ENCODE results near the gene STRN4.

Gene STRN4

GRCh38 chr19:46726551-46726950 lies 19.7 kb downstream of the STRN4 start:
- peaks cover 4 to 15% of the 10 kb centered on the region in 2 donors for H3K4me1 ChIP-seq (ENCODE audit: control insufficient read depth in 1 of 2, insufficient read depth in 2 of 2, low read length in 2 of 2)
- no peak overlapping the region for H3K4me3 ChIP-seq (ENCODE audit: low read depth in 1 of 2, low read length in 2 of 2)
- H3K9me3 ChIP-seq (ENCODE audit: control insufficient read depth in 1 of 2, low read length in 2 of 2) = no peaks in the 10 kb centered on the region
- H3K27me3 ChIP-seq (ENCODE audit: control insufficient read depth in 1 of 2, insufficient read depth in 2 of 2, low read length in 2 of 2) = no peaks in the 10 kb centered on the region
- H3K9ac ChIP-seq (ENCODE audit: low read depth in 1 of 2, low read length in 2 of 2) = no peak overlapping the region
- H3K36me3 ChIP-seq (ENCODE audit: control insufficient read depth in 1 of 2, insufficient read depth in 2 of 2, low read length in 2 of 2) = peaks cover 36 to 96% of the 10 kb centered on the region in 2 donors
- no peak overlapping the region for H3K27ac ChIP-seq (ENCODE audit: low read depth, low read length)

- Histone ChIP-seq H3K36me3 (ENCODE audit: control insufficient read depth in 1 of 2, insufficient read depth in 2 of 2, low read length in 2 of 2) (peaks cover 40 to 95% of the 10 kb centered on the region in 2 donors), H3K4me3 (ENCODE audit: low read depth in 1 of 2, low read length in 2 of 2) (no peak overlapping the region), H3K4me1 (ENCODE audit: control insufficient read depth in 1 of 2, insufficient read depth in 2 of 2, low read length in 2 of 2) (peaks cover 4 to 9% of the 10 kb centered on the region in 2 donors), H3K27me3 (ENCODE audit: control insufficient read depth in 1 of 2, insufficient read depth in 2 of 2, low read length in 2 of 2) (no peaks in the 10 kb centered on the region), H3K9me3 (ENCODE audit: control insufficient read depth in 1 of 2, low read length in 2 of 2) (no peaks in the 10 kb centered on the region), H3K27ac (ENCODE audit: low read depth, low read length) (no peak overlapping the region), H3K9ac (ENCODE audit: low read depth in 1 of 2, low read length in 2 of 2) (no peak overlapping the region)
Observed at GRCh38 chr19:46725859-46726393, 20.3 kb downstream of the STRN4 start.

GRCh38 chr19:46725036-46725820 lies 21.0 kb downstream of the STRN4 start:
- peaks cover 34 to 95% of the 10 kb centered on the region in 2 donors for H3K36me3 ChIP-seq (ENCODE audit: control insufficient read depth in 1 of 2, insufficient read depth in 2 of 2, low read length in 2 of 2)
- no peaks in the 10 kb centered on the region for H3K9me3 ChIP-seq (ENCODE audit: control insufficient read depth in 1 of 2, low read length in 2 of 2)
- H3K27me3 ChIP-seq (ENCODE audit: control insufficient read depth in 1 of 2, insufficient read depth in 2 of 2, low read length in 2 of 2) = no peaks in the 10 kb centered on the region
- H3K4me3 ChIP-seq (ENCODE audit: low read depth in 1 of 2, low read length in 2 of 2) = no peak overlapping the region
- no peak overlapping the region for H3K9ac ChIP-seq (ENCODE audit: low read depth in 1 of 2, low read length in 2 of 2)
- no peak overlapping the region for H3K27ac ChIP-seq (ENCODE audit: low read depth, low read length)
- H3K4me1 ChIP-seq (ENCODE audit: control insufficient read depth in 1 of 2, insufficient read depth in 2 of 2, low read length in 2 of 2) = peaks cover 4 to 5% of the 10 kb centered on the region in 2 donors

- Histone ChIP-seq H3K27ac (ENCODE audit: low read depth, low read length) (no peak overlapping the region), H3K4me1 (ENCODE audit: control insufficient read depth in 1 of 2, insufficient read depth in 2 of 2, low read length in 2 of 2) (peaks cover 4 to 5% of the 10 kb centered on the region in 2 donors)
Observed at GRCh38 chr19:46724468-46724867, 21.8 kb downstream of the STRN4 start.

DNA sequence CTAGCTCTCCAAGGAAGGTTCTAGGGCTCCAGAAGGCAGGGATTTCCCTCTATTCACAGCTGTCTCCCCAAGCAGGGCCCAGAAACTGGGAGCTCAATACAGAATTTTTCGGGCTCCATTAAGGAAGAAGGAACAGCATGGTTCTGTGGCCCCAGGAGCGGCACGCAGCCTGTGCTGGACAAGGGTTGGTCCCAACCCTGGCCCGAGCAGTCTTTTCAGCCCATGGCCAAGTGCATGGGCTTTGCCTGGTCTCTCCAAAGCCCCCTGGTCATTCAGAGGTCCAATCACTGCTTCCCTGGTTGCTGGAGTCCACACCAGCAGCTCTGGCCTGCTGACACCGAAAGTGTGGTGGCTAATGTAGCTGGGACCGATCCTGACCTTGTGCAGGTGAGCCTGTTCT lies 22.8 kb downstream of the STRN4 start:
- H3K36me3 ChIP-seq (ENCODE audit: control insufficient read depth in 1 of 2, insufficient read depth in 2 of 2, low read length in 2 of 2) = peaks cover 25 to 83% of the 10 kb centered on the region in 2 donors
- no peaks in the 10 kb centered on the region for H3K27me3 ChIP-seq (ENCODE audit: control insufficient read depth in 1 of 2, insufficient read depth in 2 of 2, low read length in 2 of 2)
- no peaks in the 10 kb centered on the region for H3K9me3 ChIP-seq (ENCODE audit: control insufficient read depth in 1 of 2, low read length in 2 of 2)
- H3K9ac ChIP-seq (ENCODE audit: low read depth in 1 of 2, low read length in 2 of 2) = no peak overlapping the region
- no peak overlapping the region for H3K4me3 ChIP-seq (ENCODE audit: low read depth in 1 of 2, low read length in 2 of 2)
- peaks cover 0 to 10% of the 10 kb centered on the region in 2 donors for H3K4me1 ChIP-seq (ENCODE audit: control insufficient read depth in 1 of 2, insufficient read depth in 2 of 2, low read length in 2 of 2)
- H3K27ac ChIP-seq (ENCODE audit: low read depth, low read length) = no peak overlapping the region

More at GRCh38 chr19:46724468-46724867, 21.8 kb downstream of the STRN4 start:
- H3K9me3 ChIP-seq (ENCODE audit: control insufficient read depth in 1 of 2, low read length in 2 of 2) = no peaks in the 10 kb centered on the region
- H3K4me3 ChIP-seq (ENCODE audit: low read depth in 1 of 2, low read length in 2 of 2) = no peak overlapping the region
- no peaks in the 10 kb centered on the region for H3K27me3 ChIP-seq (ENCODE audit: control insufficient read depth in 1 of 2, insufficient read depth in 2 of 2, low read length in 2 of 2)
- H3K36me3 ChIP-seq (ENCODE audit: control insufficient read depth in 1 of 2, insufficient read depth in 2 of 2, low read length in 2 of 2) = peaks cover 30 to 93% of the 10 kb centered on the region in 2 donors
- no peak overlapping the region for H3K9ac ChIP-seq (ENCODE audit: low read depth in 1 of 2, low read length in 2 of 2)

GRCh38 chr19:46723023-46723461 lies 23.2 kb downstream of the STRN4 start:
- H3K9me3 ChIP-seq (ENCODE audit: control insufficient read depth in 1 of 2, low read length in 2 of 2) = no peaks in the 10 kb centered on the region
- peaks cover 1 to 15% of the 10 kb centered on the region in 2 donors for H3K4me1 ChIP-seq (ENCODE audit: control insufficient read depth in 1 of 2, insufficient read depth in 2 of 2, low read length in 2 of 2)
- no peaks in the 10 kb centered on the region for H3K27me3 ChIP-seq (ENCODE audit: control insufficient read depth in 1 of 2, insufficient read depth in 2 of 2, low read length in 2 of 2)
- H3K36me3 ChIP-seq (ENCODE audit: control insufficient read depth in 1 of 2, insufficient read depth in 2 of 2, low read length in 2 of 2) = peaks cover 25 to 79% of the 10 kb centered on the region in 2 donors
- H3K27ac ChIP-seq (ENCODE audit: low read depth, low read length) = no peak overlapping the region
- H3K4me3 ChIP-seq (ENCODE audit: low read depth in 1 of 2, low read length in 2 of 2) = no peak overlapping the region
- no peak overlapping the region for H3K9ac ChIP-seq (ENCODE audit: low read depth in 1 of 2, low read length in 2 of 2)

DNA sequence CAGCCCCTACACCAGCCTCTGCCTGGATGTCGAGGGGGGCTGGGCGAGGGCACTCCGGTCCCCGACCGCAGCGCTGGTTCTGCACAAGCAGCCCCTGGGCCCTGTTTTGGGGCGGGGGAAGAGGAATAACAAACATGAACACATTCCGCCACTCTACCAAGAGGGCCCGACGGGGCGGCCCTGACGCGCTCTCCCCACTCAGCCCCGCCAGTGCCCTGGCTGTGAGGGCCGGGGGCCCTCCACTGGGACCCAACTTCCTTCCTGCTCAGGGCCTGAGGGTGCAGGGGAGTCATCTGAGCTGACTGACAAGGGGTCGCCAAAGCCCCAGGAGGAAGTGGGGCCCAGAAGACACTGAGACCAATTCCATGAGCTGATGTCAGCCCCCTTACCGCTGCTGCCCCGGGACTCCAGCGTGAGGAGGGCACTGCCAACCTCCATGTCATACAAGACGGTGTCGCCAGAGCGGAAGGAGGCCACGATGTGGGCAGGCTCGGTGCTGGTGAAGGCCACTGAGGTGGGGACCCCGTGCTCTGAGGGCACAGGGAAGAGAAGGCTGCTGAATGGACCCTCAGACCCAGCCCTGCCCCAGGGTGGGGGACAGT lies 23.7 kb downstream of the STRN4 start:
- Histone ChIP-seq H3K27me3 (ENCODE audit: control insufficient read depth in 1 of 2, insufficient read depth in 2 of 2, low read length in 2 of 2) (no peaks in the 10 kb centered on the region), H3K9ac (ENCODE audit: low read depth in 1 of 2, low read length in 2 of 2) (no peak overlapping the region), H3K9me3 (ENCODE audit: control insufficient read depth in 1 of 2, low read length in 2 of 2) (no peaks in the 10 kb centered on the region), H3K27ac (ENCODE audit: low read depth, low read length) (no peak overlapping the region), H3K4me1 (ENCODE audit: control insufficient read depth in 1 of 2, insufficient read depth in 2 of 2, low read length in 2 of 2) (peaks cover 6 to 20% of the 10 kb centered on the region in 2 donors), H3K36me3 (ENCODE audit: control insufficient read depth in 1 of 2, insufficient read depth in 2 of 2, low read length in 2 of 2) (peaks cover 21 to 74% of the 10 kb centered on the region in 2 donors), H3K4me3 (ENCODE audit: low read depth in 1 of 2, low read length in 2 of 2) (no peak overlapping the region)

DNA sequence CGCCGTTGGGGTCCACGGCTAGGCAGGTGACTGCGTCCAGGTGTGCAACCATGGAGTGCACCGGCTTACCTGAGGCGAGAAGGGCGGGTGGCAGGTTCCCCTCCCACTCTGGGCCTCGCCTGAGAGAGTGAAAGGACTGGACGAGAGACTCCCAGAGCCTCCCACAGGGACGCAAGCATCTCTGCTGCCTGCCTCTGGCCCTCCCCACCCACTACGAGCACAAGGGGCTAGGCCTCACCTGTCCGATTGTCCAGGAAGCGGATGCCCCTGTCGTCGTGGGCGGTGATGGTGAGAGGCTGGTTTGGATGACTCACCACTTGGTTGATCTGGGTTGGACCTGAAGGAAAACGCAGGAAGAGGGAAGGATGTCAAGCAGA lies 24.3 kb downstream of the STRN4 start:
- Histone ChIP-seq H3K36me3 (ENCODE audit: control insufficient read depth in 1 of 2, insufficient read depth in 2 of 2, low read length in 2 of 2) (peaks cover 19 to 68% of the 10 kb centered on the region in 2 donors), H3K27me3 (ENCODE audit: control insufficient read depth in 1 of 2, insufficient read depth in 2 of 2, low read length in 2 of 2) (no peaks in the 10 kb centered on the region), H3K9me3 (ENCODE audit: control insufficient read depth in 1 of 2, low read length in 2 of 2) (no peaks in the 10 kb centered on the region), H3K4me3 (ENCODE audit: low read depth in 1 of 2, low read length in 2 of 2) (no peak overlapping the region), H3K4me1 (ENCODE audit: control insufficient read depth in 1 of 2, insufficient read depth in 2 of 2, low read length in 2 of 2) (peaks cover 7 to 21% of the 10 kb centered on the region in 2 donors), H3K27ac (ENCODE audit: low read depth, low read length) (no peak overlapping the region), H3K9ac (ENCODE audit: low read depth in 1 of 2, low read length in 2 of 2) (no peak overlapping the region)

DNA sequence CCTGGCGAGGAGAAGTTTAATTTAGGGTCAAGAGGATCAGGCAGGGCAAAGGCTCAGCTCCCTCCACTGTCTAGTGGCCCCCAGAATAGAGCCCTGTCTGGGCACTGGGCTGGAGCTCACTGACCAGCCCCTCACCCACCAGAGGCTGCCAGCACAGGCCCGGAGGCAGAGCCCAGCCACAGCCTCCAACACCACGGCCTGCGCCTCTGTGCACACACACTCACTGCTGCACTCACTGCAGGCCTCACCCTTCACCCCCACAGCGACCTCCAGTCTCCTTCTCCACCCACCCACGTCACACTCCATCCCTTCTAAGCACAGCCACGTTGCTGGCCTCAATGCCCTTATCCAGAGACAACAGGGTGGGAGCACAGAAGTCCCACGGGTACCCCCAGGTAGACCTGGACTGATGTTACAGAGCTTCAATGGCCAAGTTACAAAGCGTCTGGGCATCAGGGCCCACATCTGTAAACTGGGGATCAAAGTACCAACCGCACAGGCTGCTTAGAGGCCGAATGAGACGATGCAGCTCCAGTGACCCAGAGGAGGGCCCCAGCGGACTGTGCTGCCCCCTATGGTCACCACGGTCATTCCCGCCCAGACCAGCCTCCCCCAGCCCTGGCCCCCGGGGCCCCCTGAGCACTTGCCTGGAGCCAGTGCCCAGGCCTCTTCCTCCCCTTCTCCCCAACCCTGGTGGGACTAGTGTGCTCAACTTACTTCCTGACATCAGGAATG lies 24.8 kb downstream of the STRN4 start:
- H3K4me1 ChIP-seq (ENCODE audit: control insufficient read depth in 1 of 2, insufficient read depth in 2 of 2, low read length in 2 of 2) = peaks cover 7 to 21% of the 10 kb centered on the region in 2 donors
- H3K9ac ChIP-seq (ENCODE audit: low read depth in 1 of 2, low read length in 2 of 2) = no peak overlapping the region
- no peaks in the 10 kb centered on the region for H3K9me3 ChIP-seq (ENCODE audit: control insufficient read depth in 1 of 2, low read length in 2 of 2)
- H3K36me3 ChIP-seq (ENCODE audit: control insufficient read depth in 1 of 2, insufficient read depth in 2 of 2, low read length in 2 of 2) = peaks cover 19 to 63% of the 10 kb centered on the region in 2 donors
- no peak overlapping the region for H3K27ac ChIP-seq (ENCODE audit: low read depth, low read length)
- no peaks in the 10 kb centered on the region for H3K27me3 ChIP-seq (ENCODE audit: control insufficient read depth in 1 of 2, insufficient read depth in 2 of 2, low read length in 2 of 2)
- H3K4me3 ChIP-seq (ENCODE audit: low read depth in 1 of 2, low read length in 2 of 2) = no peak overlapping the region

Measured in duodenal mucosa (tissue), 2 donors.